SJCRH30 (cell line): ENCODE measurements around the gene MINAR2. TPM values are rescaled to one million over a fixed set of nuclear protein-coding genes. Genes with fewer than 3 reads are reported as not detected.

Experiments used
- DNase-seq, 2 experiments: peaks; one replicate each; pipeline ENCODE4 v3.0.0-alpha.2; 2015 to 2020
- H3K27ac ChIP-seq: fragments of 250-450 bp; sonication (Bioruptor Pico); 2 replicates; pipeline ENCODE4 v1.5.1; 2020; ENCODE audit warnings: mild to moderate bottlenecking, moderate library complexity
- H3K27me3 ChIP-seq: fragments of 250-450 bp; sonication (Bioruptor Pico); 2 replicates; pipeline ENCODE4 v1.5.1; 2020; ENCODE audit warnings: mild to moderate bottlenecking, moderate library complexity
- H3K36me3 ChIP-seq: fragments of 250-450 bp; sonication (Bioruptor Pico); 2 replicates; pipeline ENCODE4 v1.5.1; 2020; ENCODE audit warnings: mild to moderate bottlenecking, moderate library complexity
- H3K4me1 ChIP-seq: fragments of 250-450 bp; sonication (Bioruptor Pico); 2 replicates; pipeline ENCODE4 v1.5.1; 2020; ENCODE audit warnings: mild to moderate bottlenecking, moderate library complexity
- H3K4me3 ChIP-seq: fragments of 250-450 bp; sonication (Bioruptor Pico); 2 replicates; pipeline ENCODE4 v1.5.1; 2020; ENCODE audit warnings: mild to moderate bottlenecking, moderate library complexity
- H3K9me3 ChIP-seq: fragments of 250-450 bp; sonication (Bioruptor Pico); replicated peaks from 2 replicates; pipeline ENCODE4 v1.5.1; 2020; ENCODE audit warnings: mild to moderate bottlenecking, moderate library complexity
- total RNA-seq: library from RNA; depleted of rRNA; stranded (reverse); fragments of >200 nt; shearing (Covaris generic); gene quantifications from 2 replicates; pipeline ENCODE4 v1.2.3, GENCODE V29; 2014; rRNA removed

Gene MINAR2, protein sequence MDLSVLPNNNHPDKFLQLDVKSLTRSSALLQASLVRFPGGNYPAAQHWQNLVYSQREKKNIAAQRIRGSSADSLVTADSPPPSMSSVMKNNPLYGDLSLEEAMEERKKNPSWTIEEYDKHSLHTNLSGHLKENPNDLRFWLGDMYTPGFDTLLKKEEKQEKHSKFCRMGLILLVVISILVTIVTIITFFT
- total RNA-seq = not detected in 2 replicates

DNA sequence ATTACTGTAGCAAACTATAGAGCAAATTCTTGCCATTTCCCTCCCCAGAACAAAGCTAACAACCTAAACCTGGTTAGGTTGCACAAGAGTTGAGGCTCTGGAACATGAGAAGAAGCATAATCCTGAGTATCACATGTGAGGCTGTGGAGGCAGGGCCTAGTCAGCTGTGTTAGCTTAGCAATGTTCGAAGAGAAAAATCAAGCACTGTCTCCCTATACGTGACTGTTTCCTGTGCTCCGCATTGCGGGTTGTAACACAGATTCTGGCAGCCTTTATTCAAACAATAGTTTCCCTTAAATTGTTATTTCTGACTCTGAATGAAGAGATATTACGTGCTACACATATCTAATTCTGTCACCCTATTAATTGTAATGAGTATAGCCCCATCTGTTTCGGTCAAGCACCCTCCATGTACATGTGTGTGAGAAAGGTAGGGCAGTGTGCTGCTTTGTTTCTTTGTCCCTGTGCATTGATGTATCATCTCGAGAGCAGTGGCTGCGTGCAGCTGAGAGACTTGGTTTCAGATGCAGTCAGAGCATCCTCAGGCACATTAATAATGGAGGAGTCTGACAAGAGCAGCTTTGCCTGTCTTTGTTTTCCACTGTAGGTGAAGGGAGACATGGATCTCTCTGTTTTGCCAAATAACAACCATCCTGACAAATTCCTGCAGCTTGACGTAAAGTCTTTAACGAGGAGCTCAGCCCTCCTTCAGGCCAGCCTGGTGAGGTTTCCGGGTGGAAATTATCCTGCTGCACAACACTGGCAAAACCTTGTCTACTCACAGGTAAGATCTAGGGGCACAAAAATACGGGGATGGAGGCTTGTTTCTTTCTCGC lies at the start of gene MINAR2:
TSS of gene MINAR2 (plus strand) at position 523 of the 836 bp plus-strand sequence. CDS start at position 620, 97 bp downstream.
- no peak for DNase-seq
- Histone ChIP-seq H3K4me3 (no peak within 1 kb of the TSS), H3K9me3 (no peaks in the 10 kb centered on the region), H3K4me1 (peaks cover 10% of the 10 kb centered on the region), H3K27ac (no peak within 1 kb of the TSS), H3K36me3 (no peaks in the 10 kb centered on the region), H3K27me3 (no peaks in the 10 kb centered on the region)

DNA sequence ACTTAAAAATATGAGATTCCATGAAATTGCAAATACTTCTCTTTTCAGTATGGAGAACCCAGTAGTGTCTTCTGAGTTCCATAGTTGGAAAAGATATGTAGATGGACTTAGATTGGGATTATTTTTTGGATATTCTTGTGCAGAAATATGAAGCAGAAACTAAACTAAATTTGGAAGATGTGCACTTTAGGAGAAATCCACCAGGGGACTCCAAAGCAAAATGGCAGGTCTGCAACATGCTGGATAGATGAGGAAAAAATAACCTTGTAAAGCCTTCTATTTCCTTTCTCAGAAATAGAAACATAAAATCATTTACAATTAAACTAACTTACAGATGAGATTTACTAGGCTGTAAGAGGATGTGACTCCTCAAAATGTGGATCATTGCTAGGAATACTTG lies 49.2 kb upstream of the MINAR2 start:
- Histone ChIP-seq H3K27ac (no peak overlapping the region), H3K27me3 (no peaks in the 10 kb centered on the region), H3K4me1 (no peaks in the 10 kb centered on the region), H3K36me3 (no peaks in the 10 kb centered on the region), H3K4me3 (no peak overlapping the region), H3K9me3 (no peaks in the 10 kb centered on the region)
- DNase-seq = no peak

DNA sequence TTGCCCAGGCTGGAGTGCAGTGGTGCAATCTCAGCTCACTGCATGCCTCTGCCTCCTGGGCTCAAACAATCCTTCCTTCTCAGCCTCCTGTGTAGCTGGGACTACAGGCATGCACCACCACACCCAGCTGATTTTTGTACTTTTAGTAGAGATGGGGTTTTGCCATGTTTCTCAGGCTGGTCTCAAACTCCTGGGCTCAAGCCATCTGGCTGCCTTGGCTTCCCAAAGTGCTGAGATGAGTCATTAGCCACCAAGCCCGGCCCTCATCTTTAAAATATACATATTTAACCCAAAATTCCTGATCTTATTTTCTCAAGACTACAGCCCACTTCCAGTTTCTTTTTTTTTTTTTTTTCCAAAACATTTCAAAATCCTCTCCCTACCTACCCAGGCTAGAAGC lies 31.7 kb upstream of the MINAR2 start:
- Histone ChIP-seq H3K4me1 (no peaks in the 10 kb centered on the region), H3K4me3 (no peak overlapping the region), H3K27me3 (no peaks in the 10 kb centered on the region), H3K27ac (no peak overlapping the region), H3K36me3 (no peaks in the 10 kb centered on the region), H3K9me3 (no peaks in the 10 kb centered on the region)
- DNase-seq = no peak

DNA sequence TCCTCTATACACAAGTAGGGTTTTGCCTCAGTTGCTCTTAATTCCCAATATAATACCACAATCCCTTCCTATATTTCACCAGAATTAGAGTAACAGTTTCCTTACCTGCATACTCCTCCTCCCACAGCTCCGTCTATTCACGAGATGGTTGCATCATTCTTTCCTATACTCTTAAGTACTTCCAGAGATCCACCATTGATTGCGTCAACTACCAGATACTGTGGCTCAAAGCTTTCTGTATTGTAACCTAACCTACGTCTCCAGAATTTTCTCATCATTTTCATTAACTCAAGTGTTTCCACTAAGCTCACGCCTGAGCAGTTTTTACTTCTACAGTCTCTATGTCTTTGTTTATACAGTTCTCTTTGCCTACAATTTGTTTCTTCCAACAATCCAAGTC lies 31.2 kb upstream of the MINAR2 start:
- no peak for DNase-seq
- no peaks in the 10 kb centered on the region for H3K36me3 ChIP-seq
- no peaks in the 10 kb centered on the region for H3K4me1 ChIP-seq
- no peak overlapping the region for H3K27ac ChIP-seq
- H3K4me3 ChIP-seq = no peak overlapping the region
- no peaks in the 10 kb centered on the region for H3K9me3 ChIP-seq
- H3K27me3 ChIP-seq = no peaks in the 10 kb centered on the region

DNA sequence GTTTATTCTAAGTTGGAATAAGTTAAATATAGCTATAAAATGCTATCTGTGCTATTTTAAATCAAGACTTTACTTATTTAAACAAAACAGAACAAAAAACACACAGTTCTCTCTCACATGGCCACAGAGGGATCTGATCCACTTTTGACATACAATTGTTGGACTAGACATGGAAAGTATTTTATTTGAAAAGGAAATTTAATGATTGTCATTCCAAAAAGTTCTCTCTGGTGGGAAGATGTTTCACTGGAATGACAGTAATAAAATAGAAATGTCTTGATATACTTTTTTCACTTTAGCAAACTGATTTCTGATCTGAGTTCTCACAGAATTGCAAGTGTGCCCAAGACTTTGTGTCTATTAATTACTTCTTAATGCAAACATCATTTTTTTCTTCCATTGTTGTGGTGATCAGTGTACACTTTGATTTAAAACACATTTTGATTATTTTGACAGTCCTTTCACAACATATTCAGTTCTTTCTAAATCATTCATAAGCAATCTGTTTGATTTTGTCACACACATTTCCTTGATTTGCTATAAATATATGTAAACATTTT lies 30.1 kb upstream of the MINAR2 start:
- Histone ChIP-seq H3K4me3 (no peak overlapping the region), H3K4me1 (no peaks in the 10 kb centered on the region), H3K9me3 (no peaks in the 10 kb centered on the region), H3K27ac (no peak overlapping the region), H3K27me3 (no peaks in the 10 kb centered on the region), H3K36me3 (no peaks in the 10 kb centered on the region)
- no peak for DNase-seq

DNA sequence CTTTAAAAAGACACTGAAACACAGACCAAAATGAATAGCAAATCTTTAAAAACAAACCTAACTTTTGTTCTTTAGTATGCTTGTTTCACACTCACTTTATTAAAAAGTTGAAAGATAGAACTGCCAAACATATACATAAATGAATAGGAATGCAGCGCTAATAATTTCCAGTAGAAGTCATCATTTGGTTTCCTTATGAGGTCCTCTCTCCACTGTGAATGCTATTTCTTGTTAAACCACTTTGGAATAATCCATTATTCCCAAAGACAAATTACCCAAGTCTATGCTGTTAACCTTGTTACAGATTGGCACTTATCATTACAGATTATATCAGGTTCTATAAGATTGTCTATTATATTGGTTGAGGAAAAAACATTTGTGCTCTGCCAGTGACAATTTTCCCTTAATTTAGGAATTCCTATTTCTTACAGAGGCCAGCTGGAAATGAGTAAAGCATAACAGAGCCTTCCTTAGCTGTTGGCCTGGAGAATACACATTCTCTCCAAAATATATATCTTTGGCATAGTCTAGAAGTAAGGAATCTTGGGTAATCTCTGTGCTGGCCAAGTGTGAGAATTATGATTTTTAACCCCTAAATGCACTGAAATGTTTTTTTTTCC lies 29.3 kb upstream of the MINAR2 start:
- no peak overlapping the region for H3K27ac ChIP-seq
- H3K4me1 ChIP-seq = no peaks in the 10 kb centered on the region
- no peaks in the 10 kb centered on the region for H3K36me3 ChIP-seq
- no peaks in the 10 kb centered on the region for H3K9me3 ChIP-seq
- no peak for DNase-seq
- no peak overlapping the region for H3K4me3 ChIP-seq
- H3K27me3 ChIP-seq = no peaks in the 10 kb centered on the region

DNA sequence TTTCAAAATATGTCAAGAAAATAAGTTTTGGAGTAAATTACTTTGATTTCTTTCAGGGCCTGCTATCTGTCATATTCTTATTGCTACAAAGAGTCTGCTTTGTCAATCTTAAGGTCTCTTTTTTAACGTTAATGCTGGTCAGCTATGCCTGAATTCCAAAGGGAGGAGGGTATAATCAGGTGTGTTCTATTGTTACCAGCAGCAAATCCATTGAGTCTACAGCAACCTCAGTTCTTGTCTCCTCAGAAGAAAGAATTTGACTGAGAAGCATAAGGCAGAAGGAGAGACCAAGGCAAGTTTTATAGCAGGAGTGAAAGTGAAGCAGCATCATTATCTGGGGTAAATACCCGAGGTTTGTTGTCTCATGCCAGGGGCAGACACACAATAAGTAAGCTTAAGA lies 23.7 kb upstream of the MINAR2 start:
- Histone ChIP-seq H3K4me3 (no peak overlapping the region), H3K36me3 (no peaks in the 10 kb centered on the region), H3K27ac (no peak overlapping the region), H3K27me3 (no peaks in the 10 kb centered on the region), H3K9me3 (no peaks in the 10 kb centered on the region), H3K4me1 (no peaks in the 10 kb centered on the region)
- no peak for DNase-seq

DNA sequence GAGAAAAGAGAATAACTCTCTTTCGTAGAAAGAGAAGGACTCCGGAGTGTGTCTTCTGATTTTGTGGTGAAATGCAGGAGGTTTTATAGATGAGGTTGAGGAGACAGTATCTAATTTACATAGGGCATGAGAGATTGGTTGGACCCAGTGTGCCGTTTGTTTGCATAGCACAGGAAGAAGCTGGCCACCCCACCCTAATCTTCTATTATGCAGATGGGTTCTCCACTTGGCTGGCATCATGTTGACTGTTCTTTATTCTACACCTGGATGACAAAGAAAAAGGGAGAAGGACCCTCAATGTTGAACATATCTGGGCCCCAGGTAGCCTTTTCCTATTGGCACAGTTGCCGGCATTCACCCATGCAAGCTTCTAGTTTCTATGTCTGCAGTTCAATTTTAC lies 23.2 kb upstream of the MINAR2 start:
- H3K4me1 ChIP-seq = no peaks in the 10 kb centered on the region
- no peak overlapping the region for H3K27ac ChIP-seq
- DNase-seq = no peak
- no peaks in the 10 kb centered on the region for H3K36me3 ChIP-seq
- H3K27me3 ChIP-seq = no peaks in the 10 kb centered on the region
- no peak overlapping the region for H3K4me3 ChIP-seq
- H3K9me3 ChIP-seq = no peaks in the 10 kb centered on the region

DNA sequence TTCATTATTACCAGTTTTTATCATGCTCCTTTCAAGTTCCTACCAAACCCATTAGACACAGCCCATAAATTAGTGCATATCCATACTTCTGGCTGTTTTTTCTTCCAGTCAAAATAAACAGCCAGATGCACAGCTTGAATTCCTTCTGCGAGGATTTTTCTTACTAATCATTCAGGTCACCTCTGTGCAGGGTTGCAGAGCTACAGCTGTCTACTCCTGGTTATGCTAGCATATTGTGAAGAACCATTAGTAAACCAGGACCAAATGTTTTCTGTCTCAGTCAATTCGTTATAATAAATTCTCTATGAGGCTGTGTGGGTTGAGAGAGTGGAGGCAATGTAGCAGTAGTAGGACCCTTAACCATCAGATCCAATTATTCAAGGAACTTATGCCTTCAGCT lies 8.1 kb upstream of the MINAR2 start:
- Histone ChIP-seq H3K4me3 (no peak overlapping the region), H3K9me3 (no peaks in the 10 kb centered on the region), H3K27me3 (no peaks in the 10 kb centered on the region), H3K27ac (no peak overlapping the region), H3K4me1 (no peaks in the 10 kb centered on the region), H3K36me3 (no peaks in the 10 kb centered on the region)
- DNase-seq = no peak

DNA sequence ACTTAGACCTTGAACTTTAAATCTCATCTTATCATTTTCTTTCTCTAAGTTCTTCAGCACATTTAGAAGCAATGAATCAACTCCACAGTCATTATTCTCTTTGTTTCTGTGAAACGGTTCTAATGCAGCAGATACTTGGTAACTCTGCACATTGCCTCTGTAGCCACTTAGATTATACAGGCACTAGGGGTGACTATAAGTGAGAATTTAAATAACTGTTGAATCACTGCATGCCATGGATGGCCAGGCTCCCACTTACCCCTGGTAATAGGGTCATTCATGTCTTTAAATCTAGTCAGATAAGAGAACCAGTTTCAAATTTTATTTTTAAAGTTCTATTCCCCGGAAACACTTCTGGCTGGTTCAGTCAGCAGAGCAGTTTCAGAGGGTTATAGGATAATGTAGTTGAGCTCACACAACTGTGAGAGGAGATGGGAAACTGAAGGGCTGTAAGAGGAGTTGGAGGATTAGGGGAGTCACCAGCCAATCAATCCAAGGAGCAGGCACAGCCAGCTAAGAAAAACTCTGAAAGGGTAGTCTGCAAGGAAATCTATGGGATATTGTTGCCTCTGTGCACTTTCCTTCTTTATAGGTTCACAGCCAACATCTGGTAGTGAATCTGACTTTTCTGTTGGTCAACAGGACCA lies 4.2 kb upstream of the MINAR2 start:
- Histone ChIP-seq H3K4me3 (no peak overlapping the region), H3K36me3 (no peaks in the 10 kb centered on the region), H3K27me3 (no peaks in the 10 kb centered on the region), H3K27ac (no peak overlapping the region), H3K4me1 (peaks cover under 1% of the 10 kb centered on the region; the same call in 1 of the 2 replicates), H3K9me3 (no peaks in the 10 kb centered on the region)
- no peak for DNase-seq

DNA sequence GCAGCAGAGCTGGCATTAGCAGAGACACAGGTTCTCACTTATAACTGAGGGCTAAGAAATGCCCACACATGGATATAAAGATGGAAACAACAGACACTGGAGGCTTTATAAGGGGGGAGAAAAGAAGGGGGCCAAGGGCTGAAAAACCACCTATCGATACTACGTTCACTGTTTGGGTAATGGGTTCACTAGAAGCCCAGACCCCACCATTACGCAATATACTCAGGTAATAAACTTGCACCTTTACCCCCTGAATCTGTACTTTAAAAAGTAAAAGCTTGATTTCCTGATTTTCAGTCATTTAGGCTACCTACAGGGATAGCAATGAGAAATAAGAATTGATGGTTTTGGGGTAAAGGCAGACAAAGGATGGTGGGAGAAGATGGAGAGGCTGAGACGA lies 1.9 kb upstream of the MINAR2 start:
- DNase-seq = no peak
- Histone ChIP-seq H3K4me3 (no peak overlapping the region), H3K27ac (no peak overlapping the region), H3K27me3 (no peaks in the 10 kb centered on the region), H3K9me3 (no peaks in the 10 kb centered on the region), H3K4me1 (peaks cover 10% of the 10 kb centered on the region), H3K36me3 (no peaks in the 10 kb centered on the region)

DNA sequence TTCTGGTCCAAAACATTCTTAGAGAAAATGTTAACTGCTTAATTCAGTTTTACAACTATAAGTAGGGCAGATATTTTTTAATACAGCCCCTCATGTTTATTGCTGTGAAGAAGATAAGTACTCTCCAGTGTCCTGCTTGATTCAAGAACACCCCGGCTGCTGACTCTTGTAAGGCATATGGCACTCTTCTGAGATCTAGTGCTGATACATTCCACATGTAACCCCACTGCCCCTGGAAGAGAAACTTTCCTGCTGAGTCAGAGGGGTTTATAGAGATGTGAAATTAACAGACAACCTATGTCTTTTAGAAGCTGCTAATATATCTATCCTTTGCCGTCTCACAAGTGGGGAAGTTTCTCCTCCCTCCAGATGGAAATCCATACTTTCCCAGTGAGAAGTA lies 1.0 kb upstream of the MINAR2 start:
- H3K27me3 ChIP-seq = no peaks in the 10 kb centered on the region
- H3K4me3 ChIP-seq = no peak overlapping the region
- H3K4me1 ChIP-seq = peaks cover 10% of the 10 kb centered on the region
- DNase-seq = no peak
- no peaks in the 10 kb centered on the region for H3K36me3 ChIP-seq
- no peaks in the 10 kb centered on the region for H3K9me3 ChIP-seq
- H3K27ac ChIP-seq = no peak overlapping the region

DNA sequence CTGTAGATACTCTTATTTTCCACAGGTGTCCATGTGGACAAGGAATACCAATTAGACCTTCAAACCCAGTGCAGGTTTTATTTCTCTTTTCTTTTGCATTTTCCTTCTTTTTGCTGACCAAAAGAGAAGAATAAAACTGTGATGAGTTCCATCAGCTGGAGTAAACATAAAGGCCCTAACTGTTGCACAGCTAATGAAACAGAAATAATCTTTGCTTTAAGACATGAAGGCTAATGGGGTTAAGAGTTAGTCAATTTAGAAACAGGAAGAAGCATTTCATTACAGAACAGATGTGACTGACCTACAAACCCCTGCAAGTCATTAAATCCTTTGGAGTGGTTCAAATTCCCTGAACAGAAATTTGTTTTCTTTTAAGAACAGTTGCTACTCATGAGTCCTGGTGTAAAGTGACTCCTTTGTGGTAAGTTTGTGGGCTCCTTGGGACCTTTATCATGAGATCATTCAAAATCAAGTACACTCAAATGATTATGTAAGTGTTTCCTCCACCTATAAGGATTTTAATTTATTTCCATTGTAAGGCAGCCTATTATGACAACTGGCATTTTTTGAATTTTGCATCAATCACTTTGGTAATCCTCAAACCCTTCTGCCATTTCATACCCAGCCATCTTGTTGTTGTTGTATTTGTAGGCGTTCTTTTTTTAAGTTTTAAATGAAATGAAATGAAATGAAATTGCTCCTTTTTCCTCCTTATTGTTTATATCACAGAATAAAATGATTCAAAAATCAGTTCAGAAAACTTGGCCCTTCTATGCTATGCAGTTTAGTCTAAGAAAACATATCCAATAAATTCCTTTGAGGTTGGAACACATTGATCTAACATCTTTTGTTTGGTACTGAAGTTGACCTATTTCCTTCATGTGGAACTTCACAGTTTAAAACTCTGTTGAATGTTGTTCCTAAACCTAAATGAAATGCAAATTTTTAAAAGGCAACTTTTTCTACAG lies 1.3 kb downstream of the MINAR2 start:
- no peaks in the 10 kb centered on the region for H3K27me3 ChIP-seq
- H3K4me3 ChIP-seq = no peak overlapping the region
- no peaks in the 10 kb centered on the region for H3K36me3 ChIP-seq
- peak; percentile 7 to 62 for DNase-seq
- peaks cover 10% of the 10 kb centered on the region for H3K4me1 ChIP-seq
- H3K9me3 ChIP-seq = no peaks in the 10 kb centered on the region
- H3K27ac ChIP-seq = no peak overlapping the region
